Measurements from ENCODE around the gene FOSL1. TPM values are rescaled to one million over a fixed set of nuclear protein-coding genes. Genes with fewer than 3 reads are reported as not detected.

FOSL1 gene
- total and polyA plus RNA-seq, 2 of the 13 experiments (the other 11 are each of a cell fraction or from before 2014, with no cell fraction given) = 4.0 to 4.1 TPM

- TF ChIP-seq CSRNP1 (CRISPR knock-in tag; IDR thresholded peaks at IDR 0.05) (peak; percentile 59; the same call in 1 of the 2 replicates), MXI1 (IDR thresholded peaks at IDR 0.05; ENCODE audit: borderline replicate concordance, low read depth, low read length) (peak; percentile 70; the same call in 1 of the 3 replicates), NR2F6 (IDR thresholded peaks at IDR 0.05) (no peak), NR2F6 (CRISPR knock-in tag; IDR thresholded peaks at IDR 0.05) (0 out of 2 replicates have a peak, but pooled peaks have one; percentile 4), THRA (CRISPR knock-in tag; IDR thresholded peaks at IDR 0.05; ENCODE audit: borderline replicate concordance) (peak; percentile 17; the same call in 1 of the 2 replicates), GPBP1L1 (CRISPR knock-in tag; IDR thresholded peaks at IDR 0.05) (no peak), MIXL1 (CRISPR knock-in tag; IDR thresholded peaks at IDR 0.05) (0 out of 2 replicates have a peak, but pooled peaks have one; percentile 10), RXRA (CRISPR knock-in tag; IDR thresholded peaks at IDR 0.05) (peak; percentile 14; the same call in 1 of the 2 replicates), ZNF619 (CRISPR knock-in tag; IDR thresholded peaks at IDR 0.05) (0 out of 2 replicates have a peak, but pooled peaks have one; percentile 23), IKZF5 (CRISPR knock-in tag; IDR thresholded peaks at IDR 0.05) (peak; percentile 50), MEF2D (CRISPR knock-in tag; IDR thresholded peaks at IDR 0.05) (peak; percentile 52; the same call in 1 of the 2 replicates), CREB1 (IDR thresholded peaks at IDR 0.05) (peak; percentile 81), CREB1 (CRISPR knock-in tag; IDR thresholded peaks at IDR 0.05) (peak; percentile 95), THAP9 (CRISPR knock-in tag; IDR thresholded peaks at IDR 0.05; ENCODE audit: borderline replicate concordance) (peak; percentile 82; the same call in 1 of the 2 replicates), ZNF878 (CRISPR knock-in tag; IDR thresholded peaks at IDR 0.05) (0 out of 2 replicates have a peak, but pooled peaks have one; percentile 72), DDIT3 (CRISPR knock-in tag; IDR thresholded peaks at IDR 0.05) (no peak), GATAD2A (CRISPR knock-in tag; IDR thresholded peaks at IDR 0.05) (peak; percentile 35), TMF1 (CRISPR knock-in tag; IDR thresholded peaks at IDR 0.05; ENCODE audit: low read depth) (peak; percentile 30; the same call in 1 of the 2 replicates), GABPB1 (CRISPR knock-in tag; IDR thresholded peaks at IDR 0.05) (peak; percentile 97), TEAD3 (CRISPR knock-in tag; optimal IDR thresholded peaks at IDR 0.05; ENCODE audit: borderline replicate concordance) (peak; percentile 59), ZNF781 (CRISPR knock-in tag; IDR thresholded peaks at IDR 0.05; ENCODE audit: borderline replicate concordance, not compliant biosample characterization) (peak; percentile 30), CEBPG (CRISPR knock-in tag; IDR thresholded peaks at IDR 0.05) (0 out of 2 replicates have a peak, but pooled peaks have one; percentile 5), FOXA3 (CRISPR knock-in tag; IDR thresholded peaks at IDR 0.05) (peak; percentile 46)
Measured at GRCh38 chr11:65888163-65888814, 11.9 kb downstream of the FOSL1 start, which contains the start of gene FIBP (continued).
